Measurements from ENCODE around the gene ADM. TPM values are rescaled to one million over a fixed set of nuclear protein-coding genes. Genes with fewer than 3 reads are reported as not detected.

ADM gene
- total and polyA plus RNA-seq, 2 donors (not counting 1 experiment from before 2014, with no cell fraction given), result 2.3 to 10.4 TPM

DNA sequence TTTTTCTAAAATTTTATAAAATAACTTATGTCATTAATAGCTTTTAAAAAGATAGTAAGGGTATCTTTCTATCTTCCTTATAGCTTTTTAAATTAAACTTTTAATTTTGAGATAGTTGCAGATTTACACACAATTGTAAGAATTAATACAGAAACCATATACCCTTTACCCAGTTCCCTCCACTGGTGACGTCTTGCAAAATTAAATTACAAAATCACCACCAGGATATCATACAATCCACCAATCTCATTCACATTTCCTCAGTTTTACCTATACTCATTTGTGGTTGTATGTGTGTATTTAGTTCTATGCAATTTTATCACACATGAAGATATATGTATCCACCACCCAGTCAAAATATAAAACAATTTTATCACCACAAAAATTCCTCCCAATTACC is 20.9 kb upstream of the ADM start:
- no peak for TF ChIP-seq EZH2 (IDR thresholded peaks at IDR 0.05; ENCODE audit: borderline replicate concordance, insufficient read depth, low read depth, low read length, poor library complexity, severe bottlenecking)
- no peak for TF ChIP-seq CTCF (IDR thresholded peaks at IDR 0.05)
- no peak overlapping the region for H3K27ac ChIP-seq (ENCODE audit: low read length in 2 of 2)
- no peaks in the 10 kb centered on the region for H3K9me3 ChIP-seq (ENCODE audit: control extremely low read depth in 1 of 3, control insufficient read depth in 2 of 3, insufficient read depth in 1 of 3, low read length in 2 of 3)
- no peaks in the 10 kb centered on the region for H3K27me3 ChIP-seq (replicated peaks in 1 of 4; ENCODE audit: control extremely low read depth in 1 of 4, control insufficient read depth in 3 of 4, insufficient read depth in 4 of 4, low read length in 3 of 4)
- Mint-ChIP-seq H3K27me3 (peaks cover 4% of the 10 kb centered on the region), H3K27ac (no peak overlapping the region), H3K4me3 (no peak overlapping the region), H3K4me1 (peaks cover 6% of the 10 kb centered on the region), H3K9me3 (ENCODE audit: insufficient read depth) (no peaks in the 10 kb centered on the region)
- no peaks in the 10 kb centered on the region for H3K4me1 ChIP-seq (ENCODE audit: control insufficient read depth in 2 of 2, insufficient read depth in 2 of 2, low read length in 2 of 2)
- intact Hi-C loops (cut with micrococcal nuclease), result no loop called here
- H3K4me3 ChIP-seq (ENCODE audit: control extremely low read depth in 1 of 5, extremely low read depth in 1 of 5, insufficient read depth in 1 of 5, low read depth in 2 of 5, low read length in 4 of 5), result no peak overlapping the region
- H3K4me2 ChIP-seq (replicated peaks; ENCODE audit: low read depth, low read length, poor library complexity, severe bottlenecking), result no peak overlapping the region
- ChIA-PET CTCF (interaction anchor here (1.1 to 1.3 kb wide), 2 partner anchors 21 to 208 kb away, joined by 3 to 4 read pairs; partner anchors contain the start of gene ADM), POLR2A (no interaction called here)
- no peak overlapping the region for H3K9ac ChIP-seq (ENCODE audit: low read length)
- no peak for ATAC-seq (ENCODE audit: low read depth)
- no peak overlapping the region for H2AFZ ChIP-seq (ENCODE audit: insufficient read depth, low read depth, low read length, poor library complexity, severe bottlenecking)
- H4K20me1 ChIP-seq (ENCODE audit: control insufficient read depth, insufficient read depth, low read length, poor library complexity, severe bottlenecking), result peaks cover 6% of the 10 kb centered on the region
- DNase-seq, result no peak
- peaks cover 26% of the 10 kb centered on the region for H3K79me2 ChIP-seq (ENCODE audit: control insufficient read depth, insufficient read depth, low read length)
- H3K36me3 ChIP-seq (replicated peaks in 1 of 2; ENCODE audit: control extremely low read depth in 1 of 2, control insufficient read depth in 1 of 2, extremely low read depth in 1 of 2, insufficient read depth in 2 of 2, low read length in 1 of 2), result no peaks in the 10 kb centered on the region
- no CpG with 5 or more reads among the region's 1 CpG for WGBS (ENCODE audit: insufficient coverage)

GRCh38 chr11:10285148-10285802 is 19.6 kb upstream of the ADM start:
- ChIA-PET CTCF (interaction anchor here (0.7 kb wide), 1 partner anchor 217 kb away, joined by 3 read pairs; no protein-coding TSS in a partner anchor), POLR2A (interaction anchor here (0.6 kb wide), 1 partner anchor 312 kb away, joined by 4 read pairs; no protein-coding TSS in a partner anchor)
- peaks cover 18% of the 10 kb centered on the region for H4K20me1 ChIP-seq (ENCODE audit: control insufficient read depth, insufficient read depth, low read length, poor library complexity, severe bottlenecking)
- no peak overlapping the region for H3K4me3 ChIP-seq (ENCODE audit: control extremely low read depth in 1 of 5, extremely low read depth in 1 of 5, insufficient read depth in 1 of 5, low read depth in 2 of 5, low read length in 4 of 5)
- H3K9me3 Mint-ChIP-seq (ENCODE audit: insufficient read depth), result no peaks in the 10 kb centered on the region
- H3K27ac Mint-ChIP-seq, result no peak overlapping the region
- peaks cover 6% of the 10 kb centered on the region for H3K4me1 Mint-ChIP-seq
- H3K9ac ChIP-seq (ENCODE audit: low read length), result no peak overlapping the region
- H3K4me1 ChIP-seq (ENCODE audit: control insufficient read depth in 2 of 2, insufficient read depth in 2 of 2, low read length in 2 of 2), result no peaks in the 10 kb centered on the region
- H3K79me2 ChIP-seq (ENCODE audit: control insufficient read depth, insufficient read depth, low read length), result peaks cover 37% of the 10 kb centered on the region
- H3K27me3 ChIP-seq (replicated peaks in 1 of 4; ENCODE audit: control extremely low read depth in 1 of 4, control insufficient read depth in 3 of 4, insufficient read depth in 4 of 4, low read length in 3 of 4), result no peaks in the 10 kb centered on the region
- 26% methylated on average over 2 of the region's 4 CpGs for WGBS (ENCODE audit: insufficient coverage)
- no peaks in the 10 kb centered on the region for H3K9me3 ChIP-seq (ENCODE audit: control extremely low read depth in 1 of 3, control insufficient read depth in 2 of 3, insufficient read depth in 1 of 3, low read length in 2 of 3)
- ATAC-seq (ENCODE audit: low read depth) (no peak), DNase-seq (no peak)
- H3K4me2 ChIP-seq (replicated peaks; ENCODE audit: low read depth, low read length, poor library complexity, severe bottlenecking), result no peak overlapping the region
- no peak for TF ChIP-seq CTCF (IDR thresholded peaks at IDR 0.05)
- no peak for TF ChIP-seq EZH2 (IDR thresholded peaks at IDR 0.05; ENCODE audit: borderline replicate concordance, insufficient read depth, low read depth, low read length, poor library complexity, severe bottlenecking)
- peaks cover 8% of the 10 kb centered on the region for H3K27me3 Mint-ChIP-seq
- H3K36me3 ChIP-seq (replicated peaks in 1 of 2; ENCODE audit: control extremely low read depth in 1 of 2, control insufficient read depth in 1 of 2, extremely low read depth in 1 of 2, insufficient read depth in 2 of 2, low read length in 1 of 2), result no peaks in the 10 kb centered on the region
- intact Hi-C loops (cut with micrococcal nuclease), result no loop called here
- no peak overlapping the region for H3K4me3 Mint-ChIP-seq
- H2AFZ ChIP-seq (ENCODE audit: insufficient read depth, low read depth, low read length, poor library complexity, severe bottlenecking), result no peak overlapping the region
- H3K27ac ChIP-seq (ENCODE audit: low read length in 2 of 2), result no peak overlapping the region
